GM21360 (cell line): ENCODE data around the gene CHN2.
"Not testable (repeated sequence)": the region's sequence is repeated elsewhere in the genome, so short reads cannot be mapped to it uniquely, and the experiment has no call there.

Experiments
- ATAC-seq: cut with Tn5 transposase; IDR thresholded peaks from one replicate; pipeline ENCODE4 v1.9.1; 2021; ENCODE audit warnings: mild to moderate bottlenecking, moderate library complexity; ENCODE audit not compliant: unreplicated experiment

Gene CHN2

GRCh38 chr7:29185613-29186012 lies 9.0 kb upstream of the CHN2 start:
- no peak for ATAC-seq

- no peak for ATAC-seq
These were observed 4.8 kb upstream of the CHN2 start for GRCh38 chr7:29189743-29190201.

- no peak for ATAC-seq
These were observed 4.1 kb upstream of the CHN2 start for GRCh38 chr7:29190349-29191045.

- no peak for ATAC-seq
These were observed 2.3 kb upstream of the CHN2 start for GRCh38 chr7:29192323-29192722.

- ATAC-seq = no peak
These were observed 1.8 kb upstream of the CHN2 start for GRCh38 chr7:29192811-29193210.

- no peak for ATAC-seq
These were observed 1.0 kb upstream of the CHN2 start for GRCh38 chr7:29193316-29194205.

GRCh38 chr7:29194206-29194593 lies 375 bp upstream of the CHN2 start:
- no peak for ATAC-seq

GRCh38 chr7:29196191-29196590 lies 1.6 kb downstream of the CHN2 start:
- ATAC-seq = no peak

GRCh38 chr7:29196971-29197595 lies 2.5 kb downstream of the CHN2 start:
- no peak for ATAC-seq

GRCh38 chr7:29197916-29198315 lies 3.3 kb downstream of the CHN2 start:
- no peak for ATAC-seq

- ATAC-seq = no peak
These were observed 5.2 kb downstream of the CHN2 start for GRCh38 chr7:29199776-29200175.

- no peak for ATAC-seq
These were observed 8.1 kb downstream of the CHN2 start for GRCh38 chr7:29202651-29203069.

- no peak for ATAC-seq
These were observed 10.1 kb downstream of the CHN2 start for GRCh38 chr7:29204491-29205272.

GRCh38 chr7:29207162-29207801 lies 12.7 kb downstream of the CHN2 start:
- no peak for ATAC-seq

GRCh38 chr7:29208410-29209250 lies 14.1 kb downstream of the CHN2 start:
- no peak for ATAC-seq

- ATAC-seq = no peak
These were observed 15.2 kb downstream of the CHN2 start for GRCh38 chr7:29209745-29210144.

GRCh38 chr7:29212736-29213135 lies 18.2 kb downstream of the CHN2 start:
- not testable (repeated sequence) for ATAC-seq

- no peak for ATAC-seq
These were observed 19.5 kb downstream of the CHN2 start for GRCh38 chr7:29214056-29214455.

GRCh38 chr7:29214816-29215215 lies 20.2 kb downstream of the CHN2 start:
- ATAC-seq = no peak
